ENCODE measurements around the gene VIPR2.

- TF ChIP-seq POLR2A (IDR thresholded peaks at IDR 0.05; ENCODE audit: low read depth, low read length) (no peak), TAF1 (IDR thresholded peaks at IDR 0.05; ENCODE audit: low read depth, low read length) (no peak)
These were observed 112.3 kb downstream of the VIPR2 start for GRCh38 chr7:159032322-159032721.
